Endothelial cell of umbilical vein (primary cell): ENCODE results near the gene DENND1B. TPM values are rescaled to one million over a fixed set of nuclear protein-coding genes. Genes with fewer than 3 reads are reported as not detected.

Experiments
- BruUV-seq: library from RNA; stranded (reverse); fragments of 400-500 nt; replicated peaks from 2 replicates; lab custom pipeline; 2021; lab: Mats Ljungman, UMichigan
- CTCF ChIA-PET: fragments of 300-600, 350-600 bp; sonication (Branson Sonifier 250); formaldehyde crosslinking; loops from one replicate; lab custom pipeline; 2021; ENCODE audit warnings: antibody characterized with exemption, inconsistent platforms; lab: Charles Lee
- POLR2A ChIA-PET: fragments of 300-600, 350-600 bp; sonication (Branson Sonifier 250); formaldehyde crosslinking; loops from one replicate; lab custom pipeline; 2021; ENCODE audit warnings: antibody characterized with exemption, inconsistent platforms; lab: Charles Lee
- DNase-seq: peaks from one replicate; pipeline ENCODE4 v3.0.0-alpha.2; 2011; ENCODE audit warnings: low read depth, low spot score
- FAIRE-seq: peaks from 2 replicates; lab custom pipeline; 2011; peaks lifted over from hg19 to GRCh38; lab: Jason Lieb, UNC
- H2AFZ ChIP-seq: 2 replicates; pipeline ENCODE4 v1.6.0; 2012; ENCODE audit warnings: low read depth, low read length, control low read depth, inconsistent platforms
- H3K27ac ChIP-seq: 2 replicates; pipeline ENCODE4 v1.5.1; 2011; ENCODE audit warnings: low read depth, mild to moderate bottlenecking, control low read depth, low read length, moderate library complexity; ENCODE audit not compliant: insufficient read depth
- H3K27me3 ChIP-seq, 2 experiments: 2 replicates each; pipeline versions ENCODE4 v1.6.0 to v1.6.1; 2011; ENCODE audit warnings: low read length in 2 of 2, mixed read lengths in 1 of 2; ENCODE audit not compliant: control insufficient read depth in 2 of 2, insufficient read depth in 2 of 2
- H3K36me3 ChIP-seq, 2 experiments: 2 replicates in 1 of 2; 3 replicates in 1 of 2; pipeline ENCODE4 v1.5.1; 2011; ENCODE audit warnings: low read length in 2 of 2, mild to moderate bottlenecking in 1 of 2, moderate library complexity in 1 of 2; ENCODE audit not compliant: control insufficient read depth in 2 of 2, insufficient read depth in 2 of 2; ENCODE audit errors: extremely low read depth in 1 of 2
- H3K4me1 ChIP-seq: 3 replicates; pipeline ENCODE4 v1.5.1; 2011; ENCODE audit warnings: mild to moderate bottlenecking, low read length; ENCODE audit not compliant: control insufficient read depth, insufficient read depth; ENCODE audit errors: extremely low read depth
- H3K4me2 ChIP-seq: 2 replicates; pipeline ENCODE4 v1.6.1; 2011; ENCODE audit warnings: low read length, control low read depth, mixed read lengths; ENCODE audit not compliant: insufficient read depth
- H3K4me3 ChIP-seq, 3 experiments: fragments of 200-600 bp in 1 of 3; sonication (generic), shearing (Covaris generic) in 1 of 3; replicated peaks in 1 of 3; 2 replicates each; pipeline ENCODE4 v1.5.1; 2011 to 2016; ENCODE audit warnings: control low read depth in 3 of 3, low read length in 3 of 3, mild to moderate bottlenecking in 2 of 3, inconsistent platforms in 1 of 3, low read depth in 1 of 3, moderate library complexity in 1 of 3; ENCODE audit not compliant: insufficient read depth in 1 of 3
- H3K79me2 ChIP-seq: 2 replicates; pipeline ENCODE4 v1.6.0; 2012; ENCODE audit warnings: low read length, inconsistent platforms; ENCODE audit not compliant: control insufficient read depth, insufficient read depth
- H3K9ac ChIP-seq: replicated peaks from 2 replicates; pipeline ENCODE3; 2011; ENCODE audit warnings: low read length, control low read depth; ENCODE audit not compliant: insufficient read depth; ENCODE audit errors: extremely low read depth
- H3K9me1 ChIP-seq: replicated peaks from 3 replicates; pipeline ENCODE4 v1.6.0; 2011; ENCODE audit warnings: mild to moderate bottlenecking, low read length; ENCODE audit not compliant: control insufficient read depth, insufficient read depth; ENCODE audit errors: extremely low read depth
- H3K9me3 ChIP-seq: replicated peaks from 2 replicates; pipeline ENCODE4 v1.5.1; 2012; ENCODE audit warnings: low read length, inconsistent platforms; ENCODE audit not compliant: control insufficient read depth, insufficient read depth
- H4K20me1 ChIP-seq: replicated peaks from 2 replicates; pipeline ENCODE3; 2011; ENCODE audit warnings: mild to moderate bottlenecking, low read length; ENCODE audit not compliant: control insufficient read depth, insufficient read depth; ENCODE audit errors: extremely low read depth
- CTCF ChIP-seq, 2 donors: IDR thresholded peaks; 1 replicate in 1 of 2; 2 replicates in 1 of 2; pipeline ENCODE4 v1.5.1; 2011; ENCODE audit warnings: low read length in 2 of 2, mild to moderate bottlenecking in 2 of 2, moderate library complexity in 2 of 2, control low read depth in 1 of 2, inconsistent platforms in 1 of 2, low read depth in 1 of 2; ENCODE audit not compliant: insufficient read depth in 1 of 2; ENCODE audit errors: extremely low read depth in 1 of 2
- EZH2 ChIP-seq: IDR thresholded peaks from 2 replicates; pipeline ENCODE4 v1.6.1; 2012; ENCODE audit warnings: borderline replicate concordance, low read depth, mild to moderate bottlenecking, moderate library complexity, low read length, inconsistent platforms; ENCODE audit not compliant: severe bottlenecking
- FOS ChIP-seq: IDR thresholded peaks from 2 replicates; pipeline ENCODE4 v1.6.1; 2011; ENCODE audit warnings: mild to moderate bottlenecking, low read length, moderate library complexity, borderline replicate concordance; ENCODE audit not compliant: insufficient read depth
- GATA2 ChIP-seq: IDR thresholded peaks from 2 replicates; pipeline ENCODE4 v1.7.0; 2011; ENCODE audit warnings: low read depth, mild to moderate bottlenecking, moderate library complexity, mixed read lengths, low read length; ENCODE audit not compliant: insufficient read length, insufficient read depth
- JUN ChIP-seq: IDR thresholded peaks from 2 replicates; pipeline ENCODE4 v1.6.1; 2011; ENCODE audit warnings: borderline replicate concordance, low read depth; ENCODE audit not compliant: insufficient read length, insufficient read depth
- MAX ChIP-seq: IDR thresholded peaks from 2 replicates; pipeline ENCODE4 v1.6.1; 2011; ENCODE audit not compliant: insufficient read depth, insufficient read length
- MYC ChIP-seq: IDR thresholded peaks from one replicate; pipeline ENCODE4 v1.6.1; 2011; ENCODE audit warnings: mild to moderate bottlenecking, low read depth, low read length
- POLR2A ChIP-seq: IDR thresholded peaks from 2 replicates; pipeline ENCODE4 v1.6.1; 2012; ENCODE audit warnings: low read depth, mild to moderate bottlenecking, control low read depth, low read length
- POLR2AphosphoS5 ChIP-seq: IDR thresholded peaks from 2 replicates; pipeline ENCODE4 v1.6.1; 2012; ENCODE audit warnings: low read depth, mild to moderate bottlenecking, control low read depth, low read length, moderate library complexity; ENCODE audit not compliant: insufficient read depth
- dilution Hi-C: fragments of 300-500 bp; cut with MboI; formaldehyde crosslinking; loops from one replicate; pipeline ENCODE4 v1.15.0; 2019; ENCODE audit warnings: low sequenced_read_pairs; ENCODE audit not compliant: extremely low pct_ligation_motif_present
- intact Hi-C: fragments of 100-400 bp; cut with micrococcal nuclease; formaldehyde crosslinking; loops from one replicate; pipeline ENCODE4 v1.10.0; 2022
- polyA plus RNA-seq, 4 experiments: library from polyadenylated mRNA; depleted of rRNA in 3 of 4; stranded (reverse) in 3 of 4; unstranded in 1 of 4; fragments of >200 nt; gene quantifications; 2 replicates each; pipeline versions ENCODE4 v1.2.1 to v1.2.3, GENCODE V29; 2011 to 2012; ENCODE audit warnings: missing spikeins in 1 of 4
- total RNA-seq: library from RNA; stranded (reverse); gene quantifications from 2 replicates; pipeline ENCODE4 v1.2.3, GENCODE V29; 2021

The DENND1B gene
- total and polyA plus RNA-seq, 2 donors (not counting 3 experiments of a cell fraction or from before 2014, with no cell fraction given): 0.97 to 3.3 TPM

- no peak overlapping the region for H3K4me2 ChIP-seq
- H3K9ac ChIP-seq: no peak overlapping the region
- POLR2A ChIA-PET: no interaction called here
- intact Hi-C loops (no loop called here), dilution Hi-C loops (no loop called here)
- no peaks in the 10 kb centered on the region for H3K79me2 ChIP-seq
- FAIRE-seq (no peak), DNase-seq (no peak)
- no peak overlapping the region for H2AFZ ChIP-seq
- H3K9me3 ChIP-seq: no peaks in the 10 kb centered on the region
- H3K36me3 ChIP-seq: no peaks in the 10 kb centered on the region
- no peak overlapping the region for H3K27ac ChIP-seq
- H3K27me3 ChIP-seq: peaks cover 0 to 2% of the 10 kb centered on the region in 2 experiments
- no peaks in the 10 kb centered on the region for H3K4me1 ChIP-seq
- no peaks in the 10 kb centered on the region for H4K20me1 ChIP-seq
- CTCF ChIA-PET: interaction anchor here (1.0 kb wide), 1 partner anchor 9 kb away, joined by 3 read pairs; no protein-coding TSS in a partner anchor
- H3K4me3 ChIP-seq: no peak overlapping the region
- no peaks in the 10 kb centered on the region for H3K9me1 ChIP-seq
- BruUV-seq: no TSS peak
- no peak for TF ChIP-seq POLR2AphosphoS5
- TF ChIP-seq POLR2A: no peak
- no peak for TF ChIP-seq CTCF (IDR thresholded peaks at IDR 0.05; ENCODE audit: extremely low read depth in 1 of 2, insufficient read depth in 1 of 2, low read depth in 1 of 2, low read length in 2 of 2)
- TF ChIP-seq MYC: no peak
- TF ChIP-seq JUN: no peak
- TF ChIP-seq MAX: no peak
- no peak for TF ChIP-seq FOS
- TF ChIP-seq EZH2: no peak
- no peak for TF ChIP-seq GATA2
Observed at GRCh38 chr1:197806718-197807117, 31.4 kb upstream of the DENND1B start.
